ENCODE measurements around the gene AJAP1. TPM values are rescaled to one million over a fixed set of nuclear protein-coding genes. Genes with fewer than 3 reads are reported as not detected.

The AJAP1 gene
- total RNA-seq, 1 experiment from 2014 or later: 15.1 TPM

- peak; percentile 57 for DNase-seq
- H3K27me3 ChIP-seq (ENCODE audit: control insufficient read depth, insufficient read depth, low read length): no peaks in the 10 kb centered on the region
- H3K4me3 ChIP-seq (ENCODE audit: insufficient read depth, low read depth, low read length): no peak overlapping the region
- no peaks in the 10 kb centered on the region for H3K36me3 ChIP-seq (replicated peaks; ENCODE audit: control insufficient read depth, insufficient read depth, low read length)
Observed at GRCh38 chr1:4703646-4704045, 49.2 kb downstream of the AJAP1 start.

GRCh38 chr1:4708840-4709507, 54.6 kb downstream of the AJAP1 start:
- H3K4me3 ChIP-seq (ENCODE audit: insufficient read depth, low read depth, low read length): no peak overlapping the region

GRCh38 chr1:4709641-4710040, 55.2 kb downstream of the AJAP1 start:
- DNase-seq: no peak
- Histone ChIP-seq H3K27me3 (ENCODE audit: control insufficient read depth, insufficient read depth, low read length) (peaks cover 3% of the 10 kb centered on the region), H3K36me3 (replicated peaks; ENCODE audit: control insufficient read depth, insufficient read depth, low read length) (no peaks in the 10 kb centered on the region), H3K4me3 (ENCODE audit: insufficient read depth, low read depth, low read length) (no peak overlapping the region)

More at GRCh38 chr1:4708840-4709507, 54.6 kb downstream of the AJAP1 start:
- Histone ChIP-seq H3K27me3 (ENCODE audit: control insufficient read depth, insufficient read depth, low read length) (peaks cover 3% of the 10 kb centered on the region), H3K36me3 (replicated peaks; ENCODE audit: control insufficient read depth, insufficient read depth, low read length) (no peaks in the 10 kb centered on the region)
- no peak for DNase-seq

- H3K4me3 ChIP-seq (ENCODE audit: insufficient read depth, low read depth, low read length): 0 out of 2 replicates have a peak overlapping the region, but pooled peaks have one; percentile 5
- peaks cover 3% of the 10 kb centered on the region for H3K27me3 ChIP-seq (ENCODE audit: control insufficient read depth, insufficient read depth, low read length)
- peak; percentile 87 for DNase-seq
- H3K36me3 ChIP-seq (replicated peaks; ENCODE audit: control insufficient read depth, insufficient read depth, low read length): no peaks in the 10 kb centered on the region
Observed at GRCh38 chr1:4710592-4711415, 56.4 kb downstream of the AJAP1 start.

GRCh38 chr1:4711416-4712275, 57.2 kb downstream of the AJAP1 start:
- H3K27me3 ChIP-seq (ENCODE audit: control insufficient read depth, insufficient read depth, low read length): peaks cover 3% of the 10 kb centered on the region
- peak; percentile 86 for DNase-seq
- no peak overlapping the region for H3K4me3 ChIP-seq (ENCODE audit: insufficient read depth, low read depth, low read length)
- H3K36me3 ChIP-seq (replicated peaks; ENCODE audit: control insufficient read depth, insufficient read depth, low read length): no peaks in the 10 kb centered on the region

GRCh38 chr1:4713669-4714068, 59.3 kb downstream of the AJAP1 start:
- Histone ChIP-seq H3K36me3 (replicated peaks; ENCODE audit: control insufficient read depth, insufficient read depth, low read length) (no peaks in the 10 kb centered on the region), H3K27me3 (ENCODE audit: control insufficient read depth, insufficient read depth, low read length) (peaks cover 3% of the 10 kb centered on the region), H3K4me3 (ENCODE audit: insufficient read depth, low read depth, low read length) (no peak overlapping the region)
- DNase-seq: no peak

- no peak overlapping the region for H3K4me3 ChIP-seq (ENCODE audit: insufficient read depth, low read depth, low read length)
- H3K36me3 ChIP-seq (replicated peaks; ENCODE audit: control insufficient read depth, insufficient read depth, low read length): no peaks in the 10 kb centered on the region
- H3K27me3 ChIP-seq (ENCODE audit: control insufficient read depth, insufficient read depth, low read length): peaks cover 3% of the 10 kb centered on the region
- DNase-seq: no peak
Observed at GRCh38 chr1:4716406-4716805, 62.0 kb downstream of the AJAP1 start.

GRCh38 chr1:4718071-4718470, 63.7 kb downstream of the AJAP1 start:
- Histone ChIP-seq H3K27me3 (ENCODE audit: control insufficient read depth, insufficient read depth, low read length) (no peaks in the 10 kb centered on the region), H3K4me3 (ENCODE audit: insufficient read depth, low read depth, low read length) (no peak overlapping the region), H3K36me3 (replicated peaks; ENCODE audit: control insufficient read depth, insufficient read depth, low read length) (no peaks in the 10 kb centered on the region)
- DNase-seq: no peak

- Histone ChIP-seq H3K4me3 (ENCODE audit: insufficient read depth, low read depth, low read length) (no peak overlapping the region), H3K27me3 (ENCODE audit: control insufficient read depth, insufficient read depth, low read length) (no peaks in the 10 kb centered on the region), H3K36me3 (replicated peaks; ENCODE audit: control insufficient read depth, insufficient read depth, low read length) (no peaks in the 10 kb centered on the region)
- no peak for DNase-seq
Observed at GRCh38 chr1:4723106-4723505, 68.7 kb downstream of the AJAP1 start.

- Histone ChIP-seq H3K36me3 (replicated peaks; ENCODE audit: control insufficient read depth, insufficient read depth, low read length) (no peaks in the 10 kb centered on the region), H3K4me3 (ENCODE audit: insufficient read depth, low read depth, low read length) (no peak overlapping the region), H3K27me3 (ENCODE audit: control insufficient read depth, insufficient read depth, low read length) (no peaks in the 10 kb centered on the region)
- DNase-seq: no peak
Observed at GRCh38 chr1:4724001-4724400, 69.6 kb downstream of the AJAP1 start.

GRCh38 chr1:4724695-4725250, 70.4 kb downstream of the AJAP1 start:
- H3K36me3 ChIP-seq (replicated peaks; ENCODE audit: control insufficient read depth, insufficient read depth, low read length): no peaks in the 10 kb centered on the region
- no peak overlapping the region for H3K4me3 ChIP-seq (ENCODE audit: insufficient read depth, low read depth, low read length)
- DNase-seq: no peak
- H3K27me3 ChIP-seq (ENCODE audit: control insufficient read depth, insufficient read depth, low read length): no peaks in the 10 kb centered on the region

- H3K36me3 ChIP-seq (replicated peaks; ENCODE audit: control insufficient read depth, insufficient read depth, low read length): no peaks in the 10 kb centered on the region
- DNase-seq: no peak
- no peaks in the 10 kb centered on the region for H3K27me3 ChIP-seq (ENCODE audit: control insufficient read depth, insufficient read depth, low read length)
- H3K4me3 ChIP-seq (ENCODE audit: insufficient read depth, low read depth, low read length): no peak overlapping the region
Observed at GRCh38 chr1:4725416-4725815, 71.0 kb downstream of the AJAP1 start.

- Histone ChIP-seq H3K4me3 (ENCODE audit: insufficient read depth, low read depth, low read length) (no peak overlapping the region), H3K27me3 (ENCODE audit: control insufficient read depth, insufficient read depth, low read length) (no peaks in the 10 kb centered on the region), H3K36me3 (replicated peaks; ENCODE audit: control insufficient read depth, insufficient read depth, low read length) (no peaks in the 10 kb centered on the region)
- DNase-seq: peak; percentile 76
Observed at GRCh38 chr1:4726620-4727341, 72.4 kb downstream of the AJAP1 start.

Measured in H7 (cell line).